ENCODE results near the gene MYBPH. TPM values are rescaled to one million over a fixed set of nuclear protein-coding genes. Genes with fewer than 3 reads are reported as not detected.

MYBPH gene
- total and polyA plus RNA-seq, 2 of the 13 experiments (the other 11 are each of a cell fraction or from before 2014, with no cell fraction given) = not detected

DNA sequence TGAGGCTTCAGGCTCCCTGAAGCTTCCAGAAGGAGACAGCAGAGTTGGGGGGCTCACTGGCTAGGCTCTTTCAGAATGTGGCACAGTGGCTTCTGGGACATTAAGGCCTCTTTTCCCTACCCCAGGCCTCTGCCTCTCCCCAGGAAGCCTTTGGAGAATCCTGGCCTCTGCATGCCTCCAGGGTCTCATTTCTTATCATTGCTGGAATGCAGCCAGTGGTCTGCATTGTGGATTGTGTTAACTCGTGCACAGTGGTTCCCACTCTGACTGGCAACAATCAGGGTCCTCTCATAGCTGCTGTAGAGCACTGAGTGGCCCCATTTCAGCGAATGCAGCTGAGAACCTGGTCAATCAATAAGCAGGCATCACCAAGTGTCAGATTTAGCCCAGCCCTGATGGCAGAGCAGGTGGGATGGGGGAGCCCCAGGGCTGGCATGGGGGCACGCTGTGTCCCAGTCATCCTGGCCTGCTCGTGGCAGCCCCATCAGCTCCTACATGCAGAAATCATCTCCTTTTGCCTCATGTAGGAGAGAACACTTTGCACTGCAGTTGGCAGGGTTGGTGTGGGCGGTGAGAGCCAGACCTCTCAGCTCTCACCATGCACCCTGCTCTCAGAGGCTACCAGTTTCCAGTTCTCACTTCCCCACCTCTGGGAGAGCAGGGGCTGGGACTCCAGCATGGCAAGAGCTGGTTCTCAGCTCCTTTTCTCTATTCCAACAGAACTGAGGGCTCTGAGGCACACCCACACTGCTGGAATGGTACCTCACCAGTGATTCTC lies 34.7 kb downstream of the MYBPH start (continued):
- no peak for TF ChIP-seq ZNF230 (CRISPR knock-in tag; IDR thresholded peaks at IDR 0.05)

GRCh38 chr1:203139976-203140475 lies 35.6 kb downstream of the MYBPH start:
- ATAC-seq (no peak), FAIRE-seq (no peak), DNase-seq (ENCODE audit: low spot score) (no peak)
- Histone ChIP-seq H2AFZ (ENCODE audit: low read length) (no peak overlapping the region), H4K20me1 (ENCODE audit: insufficient read depth, low read length) (no peaks in the 10 kb centered on the region), H3K27me3 (ENCODE audit: control insufficient read depth in 1 of 2, insufficient read depth in 2 of 2, low read length in 2 of 2) (peaks cover 1 to 3% of the 10 kb centered on the region in 2 experiments; a peak in 4 of 5 replicates), H3K27ac (ENCODE audit: extremely low read length, insufficient read depth, low read length) (no peak overlapping the region), H3K79me2 (ENCODE audit: insufficient read depth, low read length) (no peaks in the 10 kb centered on the region), H3K9ac (ENCODE audit: insufficient read depth, low read depth, low read length) (no peak overlapping the region), H3K4me2 (ENCODE audit: low read depth, low read length) (no peak overlapping the region), H3K4me3 (replicated peaks in 1 of 3; ENCODE audit: insufficient read depth in 1 of 3, low read depth in 2 of 3, low read length in 3 of 3) (no peak overlapping the region), H3K9me3 (ENCODE audit: low read length) (no peaks in the 10 kb centered on the region), H3K36me3 (replicated peaks in 1 of 2; ENCODE audit: control insufficient read depth in 1 of 2, insufficient read depth in 2 of 2, low read length in 2 of 2) (no peaks in the 10 kb centered on the region), H3K4me1 (ENCODE audit: insufficient read depth, low read length) (0 out of 2 replicates have a peak, but pooled peaks cover 6% of the 10 kb centered on the region)
- in situ Hi-C loops (cut with HindIII; ENCODE audit: extremely low pct_ligation_motif_present, low pct_unique_long_range_greater_than_20kb) (no loop called here), intact Hi-C loops (cut with micrococcal nuclease; ENCODE audit: unreplicated experiment) (no loop called here)
- ChIA-PET POLR2A (no interaction called here), CTCF (ENCODE audit: low intra/inter-chr PET ratio, low total read pairs) (no interaction called here)
- TF ChIP-seq ARNT (IDR thresholded peaks at IDR 0.05) = no peak
- no peak for TF ChIP-seq RXRA (CRISPR knock-in tag; IDR thresholded peaks at IDR 0.05)
- no peak for TF ChIP-seq SOX13 (IDR thresholded peaks at IDR 0.05)
- no peak for TF ChIP-seq SOX13 (CRISPR knock-in tag; conservative IDR thresholded peaks at IDR 0.05 in 1 of 2, IDR thresholded peaks at IDR 0.05 in 1 of 2)
- TF ChIP-seq HNRNPL (IDR thresholded peaks at IDR 0.05; ENCODE audit: low read depth, low read length) = no peak
- TF ChIP-seq ZNF563 (CRISPR knock-in tag; IDR thresholded peaks at IDR 0.05) = no peak
- TF ChIP-seq ZBTB42 (CRISPR knock-in tag; IDR thresholded peaks at IDR 0.05) = no peak
- TF ChIP-seq EED (CRISPR knock-in tag; IDR thresholded peaks at IDR 0.05) = no peak
- no peak for TF ChIP-seq ATM (IDR thresholded peaks at IDR 0.05; ENCODE audit: borderline replicate concordance)
- TF ChIP-seq ZFP41 (CRISPR knock-in tag; IDR thresholded peaks at IDR 0.05; ENCODE audit: borderline replicate concordance) = no peak
- no peak for TF ChIP-seq ZNF326 (CRISPR knock-in tag; IDR thresholded peaks at IDR 0.05; ENCODE audit: borderline replicate concordance)
- no peak for TF ChIP-seq ZNF460 (CRISPR knock-in tag; IDR thresholded peaks at IDR 0.05; ENCODE audit: borderline replicate concordance)
- TF ChIP-seq TCF7 (IDR thresholded peaks at IDR 0.05; ENCODE audit: low read depth) = no peak
- TF ChIP-seq NFYC (CRISPR knock-in tag; IDR thresholded peaks at IDR 0.05) = no peak
- TF ChIP-seq ZNF782 (CRISPR knock-in tag; IDR thresholded peaks at IDR 0.05; ENCODE audit: borderline replicate concordance) = no peak
- TF ChIP-seq ZNF749 (CRISPR knock-in tag; IDR thresholded peaks at IDR 0.05; ENCODE audit: borderline replicate concordance) = no peak
- TF ChIP-seq EEA1 (CRISPR knock-in tag; IDR thresholded peaks at IDR 0.05; ENCODE audit: borderline replicate concordance) = no peak
- BruUV-seq (replicated peaks) = no TSS peak
- 56% methylated on average over 8 of the region's 8 CpGs for WGBS (ENCODE audit: low lambda C conversion rate)

All from HepG2 (cell line).